ENCODE data around the gene SFRP4.

Gene SFRP4

GRCh38 chr7:37918526-37918925, 1.9 kb upstream of the SFRP4 start:
- no peak for DNase-seq (ENCODE audit: insufficient read length, low spot score)
- FAIRE-seq, result no peak
- TF ChIP-seq POLR2A (IDR thresholded peaks at IDR 0.05; ENCODE audit: low read depth, low read length), result no peak

- no peak for TF ChIP-seq POLR2A (IDR thresholded peaks at IDR 0.05; ENCODE audit: low read depth, low read length)
- FAIRE-seq, result no peak
- no peak for DNase-seq (ENCODE audit: insufficient read length, low spot score)
These were observed 472 bp downstream of the SFRP4 start for GRCh38 chr7:37916017-37916672.

- no peak for TF ChIP-seq POLR2A (IDR thresholded peaks at IDR 0.05; ENCODE audit: low read depth, low read length)
- DNase-seq (ENCODE audit: insufficient read length, low spot score), result no peak
- FAIRE-seq, result no peak
These were observed 1.2 kb downstream of the SFRP4 start for GRCh38 chr7:37915438-37915837.

- no peak for FAIRE-seq
- no peak for TF ChIP-seq POLR2A (IDR thresholded peaks at IDR 0.05; ENCODE audit: low read depth, low read length)
These were observed 3.9 kb downstream of the SFRP4 start for GRCh38 chr7:37912756-37913155.

GRCh38 chr7:37908221-37908788, 8.3 kb downstream of the SFRP4 start:
- no peak for TF ChIP-seq POLR2A (IDR thresholded peaks at IDR 0.05; ENCODE audit: low read depth, low read length)
- no peak for DNase-seq (ENCODE audit: insufficient read length, low spot score)
- peak; percentile 84 for FAIRE-seq

More at GRCh38 chr7:37912756-37913155, 3.9 kb downstream of the SFRP4 start:
- no peak for DNase-seq (ENCODE audit: insufficient read length, low spot score)

GRCh38 chr7:37901890-37902524, 14.6 kb downstream of the SFRP4 start:
- FAIRE-seq (peak; percentile 94), DNase-seq (ENCODE audit: insufficient read length, low spot score) (no peak)
- no peak for TF ChIP-seq POLR2A (IDR thresholded peaks at IDR 0.05; ENCODE audit: low read depth, low read length)

GRCh38 chr7:37901236-37901827, 15.3 kb downstream of the SFRP4 start:
- FAIRE-seq (peak; percentile 74), DNase-seq (ENCODE audit: insufficient read length, low spot score) (no peak)
- no peak for TF ChIP-seq POLR2A (IDR thresholded peaks at IDR 0.05; ENCODE audit: low read depth, low read length)

- TF ChIP-seq POLR2A (IDR thresholded peaks at IDR 0.05; ENCODE audit: low read depth, low read length), result no peak
- DNase-seq (ENCODE audit: insufficient read length, low spot score), result no peak
- no peak for FAIRE-seq
These were observed 16.8 kb downstream of the SFRP4 start for GRCh38 chr7:37899712-37900247.

- DNase-seq (ENCODE audit: insufficient read length, low spot score), result no peak
- no peak for TF ChIP-seq POLR2A (IDR thresholded peaks at IDR 0.05; ENCODE audit: low read depth, low read length)
- no peak for FAIRE-seq
These were observed 21.9 kb downstream of the SFRP4 start for GRCh38 chr7:37894671-37895070.

- peak; percentile 76 for FAIRE-seq
- DNase-seq (ENCODE audit: insufficient read length, low spot score), result no peak
- no peak for TF ChIP-seq POLR2A (IDR thresholded peaks at IDR 0.05; ENCODE audit: low read depth, low read length)
These were observed 23.3 kb downstream of the SFRP4 start for GRCh38 chr7:37893359-37893758.

GRCh38 chr7:37882086-37882485, 34.5 kb downstream of the SFRP4 start:
- DNase-seq (ENCODE audit: insufficient read length, low spot score), result no peak
- TF ChIP-seq POLR2A (IDR thresholded peaks at IDR 0.05; ENCODE audit: low read depth, low read length), result no peak
- no peak for FAIRE-seq
